ENCODE results near the gene PPAT. TPM values are rescaled to one million over a fixed set of nuclear protein-coding genes. Genes with fewer than 3 reads are reported as not detected.
"Not testable (repeated sequence)": the region's sequence is repeated elsewhere in the genome, so short reads cannot be mapped to it uniquely, and the experiment has no call there.

The PPAT gene
- total RNA-seq, 1 experiment from 2014 or later, result 35.9 TPM

GRCh38 chr4:56460085-56460484, 24.7 kb upstream of the PPAT start:
- ChIA-PET CTCF (no interaction called here), POLR2A (ENCODE audit: unreplicated experiment) (interaction anchor here (0.6 kb wide), 1 partner anchor 9 kb away, joined by 3 read pairs; no protein-coding TSS in a partner anchor)
- Histone ChIP-seq H3F3A (ENCODE audit: low read length, unreplicated experiment) (no peaks in the 10 kb centered on the region), H3K27me3 (ENCODE audit: low read length) (no peaks in the 10 kb centered on the region), H3K9ac (ENCODE audit: low read length) (no peak overlapping the region), H4K20me1 (ENCODE audit: low read length) (no peaks in the 10 kb centered on the region), H3K9me2 (replicated peaks; ENCODE audit: low read length) (no peaks in the 10 kb centered on the region), H3K4me3 (ENCODE audit: low read length) (no peak overlapping the region), H3K9me3 (ENCODE audit: low read length) (no peaks in the 10 kb centered on the region), H3K4me2 (ENCODE audit: low read length) (no peak overlapping the region), H3K79me2 (ENCODE audit: low read length) (peaks cover 16% of the 10 kb centered on the region), H3K27ac (ENCODE audit: low read length) (no peak overlapping the region), H3K36me3 (ENCODE audit: low read depth, low read length) (peaks cover 68% of the 10 kb centered on the region), H3K4me1 (ENCODE audit: insufficient read depth, low read length) (no peaks in the 10 kb centered on the region), H2AFZ (ENCODE audit: low read length) (no peak overlapping the region)
- TF ChIP-seq CTCF (conservative IDR thresholded peaks at IDR 0.05; ENCODE audit: low read depth, low read length), result no peak
- no TSS peak for BruUV-seq (replicated peaks)
- ATAC-seq (no peak), DNase-seq (no peak)
- intact Hi-C loops (cut with micrococcal nuclease), result no loop called here

GRCh38 chr4:56450342-56450741, 14.9 kb upstream of the PPAT start:
- no TSS peak for BruUV-seq (replicated peaks)
- H3K9me3 ChIP-seq (ENCODE audit: low read length), result no peaks in the 10 kb centered on the region
- H3K27me3 ChIP-seq (ENCODE audit: low read length), result no peaks in the 10 kb centered on the region
- ChIA-PET CTCF (no interaction called here), POLR2A (ENCODE audit: unreplicated experiment) (no interaction called here)
- H3K4me1 ChIP-seq (ENCODE audit: insufficient read depth, low read length), result no peaks in the 10 kb centered on the region
- H3K36me3 ChIP-seq (ENCODE audit: low read depth, low read length), result peaks cover 88% of the 10 kb centered on the region
- peaks cover 21% of the 10 kb centered on the region for H3K79me2 ChIP-seq (ENCODE audit: low read length)
- H3K9me2 ChIP-seq (replicated peaks; ENCODE audit: low read length), result no peaks in the 10 kb centered on the region
- H4K20me1 ChIP-seq (ENCODE audit: low read length), result peaks cover 13% of the 10 kb centered on the region
- DNase-seq (no peak), ATAC-seq (no peak)
- no peak overlapping the region for H3K9ac ChIP-seq (ENCODE audit: low read length)
- no peak overlapping the region for H3K4me3 ChIP-seq (ENCODE audit: low read length)
- no peak overlapping the region for H3K27ac ChIP-seq (ENCODE audit: low read length)
- no peak overlapping the region for H2AFZ ChIP-seq (ENCODE audit: low read length)
- no peak for TF ChIP-seq CTCF (conservative IDR thresholded peaks at IDR 0.05; ENCODE audit: low read depth, low read length)
- no peak for TF ChIP-seq EZH2phosphoT487 (IDR thresholded peaks at IDR 0.05; ENCODE audit: borderline replicate concordance, low read length)
- no peak for TF ChIP-seq EZH2 (IDR thresholded peaks at IDR 0.05; ENCODE audit: low read length, unreplicated experiment)
- intact Hi-C loops (cut with micrococcal nuclease), result no loop called here
- no peaks in the 10 kb centered on the region for H3F3A ChIP-seq (ENCODE audit: low read length, unreplicated experiment)
- no peak overlapping the region for H3K4me2 ChIP-seq (ENCODE audit: low read length)

- H3K4me2 ChIP-seq (ENCODE audit: low read length); H3K9me2 ChIP-seq (replicated peaks; ENCODE audit: low read length); DNase-seq; BruUV-seq (replicated peaks); H3K4me3 ChIP-seq (ENCODE audit: low read length); H2AFZ ChIP-seq (ENCODE audit: low read length); H3F3A ChIP-seq (ENCODE audit: low read length, unreplicated experiment); H3K9me3 ChIP-seq (ENCODE audit: low read length); intact Hi-C loops (cut with micrococcal nuclease); ATAC-seq; H3K27ac ChIP-seq (ENCODE audit: low read length); H3K27me3 ChIP-seq (ENCODE audit: low read length); POLR2A ChIA-PET (ENCODE audit: unreplicated experiment); H3K9ac ChIP-seq (ENCODE audit: low read length); H3K4me1 ChIP-seq (ENCODE audit: insufficient read depth, low read length); CTCF ChIA-PET: not testable (repeated sequence)
- H3K36me3 ChIP-seq (ENCODE audit: low read depth, low read length), result peaks cover 86% of the 10 kb centered on the region
- H4K20me1 ChIP-seq (ENCODE audit: low read length), result peaks cover 20% of the 10 kb centered on the region
- peaks cover 30% of the 10 kb centered on the region for H3K79me2 ChIP-seq (ENCODE audit: low read length)
Measured at GRCh38 chr4:56449475-56449874, 14.1 kb upstream of the PPAT start.
